ENCODE results near the gene FAAP24.
"Not testable (repeated sequence)": the region's sequence is repeated elsewhere in the genome, so short reads cannot be mapped to it uniquely, and the experiment has no call there.

The FAAP24 gene

GRCh38 chr19:32971715-32972540, at the start of gene FAAP24, which contains the start of gene CEP89:
Gene FAAP24 (plus strand): TSS chr19:32972242. CDS start chr19:32973197, 955 bp downstream.
Gene CEP89 (minus strand): TSS chr19:32971958. CDS start chr19:32971874, 84 bp downstream.
- peak; percentile 89 to 97 for DNase-seq (ENCODE audit: low read depth in 2 of 2)

- DNase-seq (ENCODE audit: low read depth in 2 of 2), result no peak
Observed at GRCh38 chr19:32924200-32924599, 47.8 kb upstream of the FAAP24 start.

- no peak for DNase-seq (ENCODE audit: low read depth in 2 of 2)
Observed at GRCh38 chr19:32928806-32929205, 43.2 kb upstream of the FAAP24 start.

GRCh38 chr19:32930567-32930966, 41.5 kb upstream of the FAAP24 start:
- DNase-seq (ENCODE audit: low read depth in 2 of 2), result no peak

GRCh38 chr19:32933571-32933970, 38.5 kb upstream of the FAAP24 start:
- DNase-seq (ENCODE audit: low read depth in 2 of 2), result no peak

DNA sequence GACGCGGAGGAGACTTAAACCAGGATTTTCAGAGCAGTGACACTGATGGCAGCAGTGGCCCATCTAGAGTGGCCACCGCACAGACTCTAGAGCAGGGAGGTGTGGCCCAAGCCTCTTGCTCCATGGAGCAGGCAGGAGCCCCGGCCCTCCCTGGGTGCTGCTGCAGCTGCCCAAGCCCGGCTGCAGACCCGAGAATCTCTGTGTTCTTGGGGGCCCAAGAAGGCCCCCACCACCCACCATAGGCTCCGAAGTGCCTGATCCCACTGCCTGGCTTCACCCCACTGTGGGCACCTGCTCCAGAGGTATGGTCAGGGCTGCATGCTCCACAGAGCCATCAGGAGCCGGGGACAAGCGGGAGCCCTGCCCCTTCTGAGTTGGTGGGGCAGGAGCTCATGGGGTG, 36.4 kb upstream of the FAAP24 start:
- no peak for DNase-seq (ENCODE audit: low read depth in 2 of 2)

DNA sequence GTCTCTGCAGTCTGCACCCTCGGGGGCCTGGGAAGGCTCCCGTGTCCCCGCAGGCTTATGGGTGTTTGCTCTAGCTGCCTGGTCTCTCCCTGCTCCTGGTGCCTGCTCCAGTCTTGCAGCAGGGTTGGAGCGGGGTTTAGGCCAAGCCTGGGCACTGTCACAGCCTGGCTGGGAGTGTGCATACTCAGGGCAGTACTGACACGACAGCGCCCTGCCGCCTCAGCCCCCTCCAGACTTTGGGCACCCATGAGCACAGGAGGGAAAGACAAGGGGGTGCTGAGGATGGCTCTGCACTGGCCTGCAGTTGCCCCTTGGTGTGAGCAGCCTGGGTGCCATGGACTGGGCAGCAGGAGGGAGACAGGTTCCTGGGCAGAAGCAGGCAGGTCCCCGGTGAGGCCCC, 36.0 kb upstream of the FAAP24 start:
- DNase-seq (ENCODE audit: low read depth in 2 of 2), result no peak

DNA sequence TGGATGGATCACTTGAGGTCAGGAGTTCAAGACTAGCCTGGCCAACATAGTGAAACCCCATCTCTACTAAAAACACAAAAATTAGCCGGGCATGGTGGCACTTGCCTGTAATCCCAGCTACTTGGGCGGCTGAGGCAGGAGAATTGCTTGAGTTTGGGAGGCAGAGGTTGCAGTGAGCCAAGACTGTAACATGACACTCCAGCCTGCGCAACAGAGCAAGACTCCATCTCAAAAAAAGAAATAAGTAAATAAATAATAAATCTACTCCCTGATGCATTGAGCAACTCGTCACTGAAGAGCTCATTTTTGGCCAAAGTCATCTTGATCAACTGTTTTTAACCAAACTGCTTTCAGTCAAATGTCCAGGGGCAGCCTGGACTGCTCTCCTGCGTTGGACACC, 30.8 kb upstream of the FAAP24 start:
- DNase-seq (ENCODE audit: low read depth in 2 of 2), result not testable (repeated sequence)

GRCh38 chr19:32945260-32945659, 26.8 kb upstream of the FAAP24 start:
- no peak for DNase-seq (ENCODE audit: low read depth in 2 of 2)

- no peak for DNase-seq (ENCODE audit: low read depth in 2 of 2)
Observed at GRCh38 chr19:32966750-32967149, 5.3 kb upstream of the FAAP24 start.

- no peak for DNase-seq (ENCODE audit: low read depth in 2 of 2)
Observed at GRCh38 chr19:32969549-32969948, 2.5 kb upstream of the FAAP24 start.

- DNase-seq (ENCODE audit: low read depth in 2 of 2), result no peak
Observed at GRCh38 chr19:32971012-32971595, 938 bp upstream of the FAAP24 start.

GRCh38 chr19:32976223-32976805, 4.3 kb downstream of the FAAP24 start:
- peak; percentile 60 to 64 for DNase-seq (ENCODE audit: low read depth in 2 of 2)

DNA sequence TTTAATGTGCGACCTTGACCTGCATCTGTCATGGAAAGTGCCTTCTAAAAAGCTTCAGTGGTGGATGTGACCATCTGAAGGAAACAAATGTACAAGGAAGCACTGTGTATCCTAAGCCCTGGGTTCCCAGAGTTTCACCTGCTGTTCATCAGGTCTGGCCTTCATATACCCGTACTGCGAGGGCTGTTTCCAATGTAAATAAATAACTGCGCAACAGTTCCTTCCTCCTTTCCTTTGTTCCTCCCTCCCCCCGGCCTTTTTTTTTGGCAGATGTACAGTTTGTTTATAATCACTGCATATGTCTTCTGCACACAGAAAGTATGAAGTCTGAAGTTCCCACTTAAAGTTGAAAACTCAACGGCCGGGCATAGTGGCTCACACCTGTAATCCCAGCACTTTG, 5.2 kb downstream of the FAAP24 start:
- no peak for DNase-seq (ENCODE audit: low read depth in 2 of 2)

GRCh38 chr19:32977813-32978212, 5.8 kb downstream of the FAAP24 start:
- DNase-seq (ENCODE audit: low read depth in 2 of 2), result not testable (repeated sequence)

DNA sequence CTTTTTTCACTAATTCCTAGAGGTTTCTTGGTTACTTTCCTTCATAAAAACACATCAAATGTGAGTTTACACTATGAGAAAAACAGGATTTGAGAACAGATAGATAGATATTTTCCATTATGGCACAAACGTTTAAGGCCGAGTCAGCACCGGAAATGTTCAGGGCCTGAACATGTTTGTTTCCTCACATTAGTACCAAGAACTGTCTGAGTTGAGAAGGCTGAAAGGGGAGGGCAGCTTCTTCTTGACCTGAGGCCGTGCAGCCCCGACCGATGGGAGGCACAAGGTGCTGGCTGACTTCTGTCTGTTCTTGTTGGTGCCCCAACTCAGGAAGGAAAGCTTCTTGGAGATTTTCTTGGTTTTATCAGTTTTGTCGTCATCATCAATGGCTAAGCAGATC, 7.8 kb downstream of the FAAP24 start:
- DNase-seq (ENCODE audit: low read depth in 2 of 2), result not testable (repeated sequence)

- DNase-seq (ENCODE audit: low read depth in 2 of 2), result not testable (repeated sequence)
Observed at GRCh38 chr19:32982488-32982887, 10.4 kb downstream of the FAAP24 start.

- DNase-seq (ENCODE audit: low read depth in 2 of 2), result not testable (repeated sequence)
Observed at GRCh38 chr19:32988254-32988653, 16.2 kb downstream of the FAAP24 start.

GRCh38 chr19:32988724-32989123, 16.7 kb downstream of the FAAP24 start:
- DNase-seq (ENCODE audit: low read depth in 2 of 2), result no peak

- not testable (repeated sequence) for DNase-seq (ENCODE audit: low read depth in 2 of 2)
Observed at GRCh38 chr19:32995966-32996365, 23.9 kb downstream of the FAAP24 start.

DNA sequence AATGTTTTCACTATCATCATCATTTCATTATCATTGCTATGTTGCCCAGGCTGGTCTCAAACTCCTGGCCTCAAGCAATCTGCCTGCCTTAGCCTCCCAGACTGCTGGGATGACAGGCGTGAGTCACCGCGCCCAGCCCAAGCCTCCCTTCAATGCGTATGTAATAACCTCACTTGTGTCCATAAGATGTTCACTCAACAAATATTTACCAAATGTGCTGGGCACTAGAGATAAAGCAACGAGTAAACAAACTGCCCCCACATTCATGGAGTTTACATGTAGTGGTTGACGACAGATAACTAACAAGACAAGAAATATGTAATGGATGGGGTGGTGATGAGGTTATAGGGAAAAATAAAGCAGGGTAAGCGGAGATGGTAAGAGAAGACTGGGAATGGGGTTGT, 25.0 kb downstream of the FAAP24 start:
- DNase-seq (ENCODE audit: low read depth in 2 of 2), result not testable (repeated sequence)

DNA sequence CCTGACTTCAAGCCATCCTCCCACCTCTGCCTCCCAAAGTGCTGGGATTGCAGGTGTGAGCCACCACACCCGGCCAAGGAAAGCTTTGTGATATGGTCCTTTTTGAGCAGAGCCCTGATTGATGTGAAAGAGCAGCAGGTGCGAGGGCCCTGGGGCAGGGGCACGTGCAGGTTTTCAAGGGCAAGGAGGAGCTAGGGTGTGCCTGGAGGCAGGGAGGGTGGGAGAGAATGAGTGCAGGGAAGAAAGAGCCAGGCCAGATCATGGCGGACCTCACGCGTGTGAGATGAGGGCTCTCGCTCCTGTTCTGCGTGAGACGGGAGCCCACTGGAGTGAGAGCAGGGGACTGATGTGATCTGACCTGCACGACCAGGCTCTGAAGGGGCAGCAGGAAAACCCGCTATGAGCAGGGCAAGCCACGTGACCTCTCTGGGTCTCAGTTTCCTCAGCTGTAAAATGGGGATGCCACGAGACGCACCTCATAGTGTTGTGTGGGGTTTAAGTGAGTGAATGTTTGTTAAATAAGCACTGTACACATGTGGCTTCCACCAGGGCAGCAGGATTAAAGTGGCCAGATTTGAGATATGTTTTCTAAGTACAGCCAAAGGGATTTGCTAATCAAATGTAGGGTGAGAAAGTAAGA, 25.8 kb downstream of the FAAP24 start:
- no peak for DNase-seq (ENCODE audit: low read depth in 2 of 2)
